RWPE2 (cell line): ENCODE results near the gene ZBTB1.
A peak's percentile ranks its signal among the peaks of the same experiment; 100 is the strongest.

Source experiments
- ATAC-seq: fragments of 200-7000 bp; cut with Tn5 transposase; 3 replicates; pipeline ENCODE4 v1.9.1; 2021; ENCODE audit warnings: low read depth
- DNase-seq: peaks from one replicate; pipeline ENCODE4 v3.0.0-alpha.2; 2020; ENCODE audit warnings: low spot score
- H3K27ac ChIP-seq: fragments of 450-650 bp; 2 replicates; pipeline ENCODE4 v1.5.1; 2017; ENCODE audit warnings: mild to moderate bottlenecking; ENCODE audit not compliant: poor library complexity, severe bottlenecking
- H3K27me3 ChIP-seq: fragments of 250-450 bp; sonication (Bioruptor Pico); 2 replicates; pipeline ENCODE4 v1.5.1; 2021; ENCODE audit warnings: mild to moderate bottlenecking, moderate library complexity; ENCODE audit not compliant: insufficient read depth, poor library complexity, severe bottlenecking
- H3K36me3 ChIP-seq: fragments of 250-450 bp; sonication (Bioruptor Pico); 2 replicates; pipeline ENCODE4 v1.5.1; 2020; ENCODE audit warnings: low read depth, mild to moderate bottlenecking, moderate library complexity
- H3K4me1 ChIP-seq: fragments of 250-450 bp; sonication (Bioruptor Pico); 2 replicates; pipeline ENCODE4 v1.5.1; 2021; ENCODE audit warnings: mild to moderate bottlenecking, moderate library complexity; ENCODE audit not compliant: insufficient read depth, poor library complexity, severe bottlenecking
- H3K4me3 ChIP-seq: fragments of 250-450 bp; sonication (Bioruptor Pico); 2 replicates; pipeline ENCODE4 v1.5.1; 2021; ENCODE audit warnings: mild to moderate bottlenecking, moderate library complexity; ENCODE audit not compliant: severe bottlenecking
- H3K9me3 ChIP-seq: fragments of 250-450 bp; sonication (Bioruptor Pico); 2 replicates; pipeline ENCODE4 v1.5.1; 2021; ENCODE audit warnings: mild to moderate bottlenecking, moderate library complexity; ENCODE audit not compliant: severe bottlenecking
- TF ChIP-seq, protein P1 (sequence below): fragments of 450-650 bp; IDR thresholded peaks from one replicate; pipeline ENCODE4 v1.5.1; 2017; ENCODE audit warnings: mild to moderate bottlenecking, moderate library complexity; ENCODE audit not compliant: poor library complexity, severe bottlenecking

Gene ZBTB1

DNA sequence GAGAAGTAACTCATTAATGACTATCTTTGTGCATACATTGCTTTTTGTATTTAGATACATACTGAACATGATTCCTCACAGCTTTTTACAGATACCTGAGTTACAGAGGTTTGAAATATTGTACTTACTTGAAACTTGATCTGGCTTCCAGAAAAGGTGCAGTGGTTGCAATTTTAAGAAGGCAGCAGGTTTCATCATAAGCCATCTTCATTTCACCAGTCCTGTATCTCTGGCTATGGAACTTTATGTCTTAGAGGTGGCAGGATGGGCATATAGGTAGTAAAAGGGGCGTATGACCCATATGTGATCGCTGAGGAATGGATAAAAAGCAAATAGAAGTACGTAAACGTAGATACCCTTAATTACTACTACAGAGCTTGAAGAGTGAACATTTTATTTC is 13.7 kb downstream of the ZBTB1 start:
- H3K9me3 ChIP-seq, result no peaks in the 10 kb centered on the region
- DNase-seq (no peak), ATAC-seq (no peak)
- TF ChIP-seq, protein P1, sequence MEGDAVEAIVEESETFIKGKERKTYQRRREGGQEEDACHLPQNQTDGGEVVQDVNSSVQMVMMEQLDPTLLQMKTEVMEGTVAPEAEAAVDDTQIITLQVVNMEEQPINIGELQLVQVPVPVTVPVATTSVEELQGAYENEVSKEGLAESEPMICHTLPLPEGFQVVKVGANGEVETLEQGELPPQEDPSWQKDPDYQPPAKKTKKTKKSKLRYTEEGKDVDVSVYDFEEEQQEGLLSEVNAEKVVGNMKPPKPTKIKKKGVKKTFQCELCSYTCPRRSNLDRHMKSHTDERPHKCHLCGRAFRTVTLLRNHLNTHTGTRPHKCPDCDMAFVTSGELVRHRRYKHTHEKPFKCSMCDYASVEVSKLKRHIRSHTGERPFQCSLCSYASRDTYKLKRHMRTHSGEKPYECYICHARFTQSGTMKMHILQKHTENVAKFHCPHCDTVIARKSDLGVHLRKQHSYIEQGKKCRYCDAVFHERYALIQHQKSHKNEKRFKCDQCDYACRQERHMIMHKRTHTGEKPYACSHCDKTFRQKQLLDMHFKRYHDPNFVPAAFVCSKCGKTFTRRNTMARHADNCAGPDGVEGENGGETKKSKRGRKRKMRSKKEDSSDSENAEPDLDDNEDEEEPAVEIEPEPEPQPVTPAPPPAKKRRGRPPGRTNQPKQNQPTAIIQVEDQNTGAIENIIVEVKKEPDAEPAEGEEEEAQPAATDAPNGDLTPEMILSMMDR, result no peak
- peaks cover 14% of the 10 kb centered on the region for H3K4me1 ChIP-seq
- H3K36me3 ChIP-seq, result peaks cover 25% of the 10 kb centered on the region
- H3K27me3 ChIP-seq, result no peaks in the 10 kb centered on the region
- H3K4me3 ChIP-seq, result no peak overlapping the region
- no peak overlapping the region for H3K27ac ChIP-seq

DNA sequence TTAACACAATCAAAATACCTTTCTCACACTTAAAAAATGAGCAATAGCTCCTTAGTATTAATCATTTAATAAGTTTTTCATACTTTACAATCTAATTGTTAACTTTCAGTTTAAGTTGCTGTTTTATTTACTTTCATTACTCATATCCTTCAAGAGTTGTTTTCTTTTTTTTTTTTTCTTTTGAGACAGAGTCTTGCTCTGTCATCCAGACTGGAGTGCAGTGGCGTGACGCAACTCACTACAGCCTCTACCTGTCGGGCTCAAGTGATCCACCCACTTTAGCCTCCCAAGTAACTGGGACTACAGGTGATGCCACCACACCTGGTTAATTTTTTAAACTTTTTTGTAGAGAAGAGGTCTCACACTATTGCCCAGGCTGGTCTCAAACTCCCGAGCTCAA is 16.1 kb downstream of the ZBTB1 start:
- ATAC-seq, result 0 out of 3 replicates have a peak, but pooled peaks have one; percentile 40
- Histone ChIP-seq H3K27ac (no peak overlapping the region), H3K9me3 (no peaks in the 10 kb centered on the region), H3K4me3 (no peak overlapping the region), H3K27me3 (no peaks in the 10 kb centered on the region), H3K36me3 (peaks cover 42% of the 10 kb centered on the region), H3K4me1 (peaks cover 14% of the 10 kb centered on the region)
- DNase-seq, result no peak
- TF ChIP-seq, protein P1, result no peak

DNA sequence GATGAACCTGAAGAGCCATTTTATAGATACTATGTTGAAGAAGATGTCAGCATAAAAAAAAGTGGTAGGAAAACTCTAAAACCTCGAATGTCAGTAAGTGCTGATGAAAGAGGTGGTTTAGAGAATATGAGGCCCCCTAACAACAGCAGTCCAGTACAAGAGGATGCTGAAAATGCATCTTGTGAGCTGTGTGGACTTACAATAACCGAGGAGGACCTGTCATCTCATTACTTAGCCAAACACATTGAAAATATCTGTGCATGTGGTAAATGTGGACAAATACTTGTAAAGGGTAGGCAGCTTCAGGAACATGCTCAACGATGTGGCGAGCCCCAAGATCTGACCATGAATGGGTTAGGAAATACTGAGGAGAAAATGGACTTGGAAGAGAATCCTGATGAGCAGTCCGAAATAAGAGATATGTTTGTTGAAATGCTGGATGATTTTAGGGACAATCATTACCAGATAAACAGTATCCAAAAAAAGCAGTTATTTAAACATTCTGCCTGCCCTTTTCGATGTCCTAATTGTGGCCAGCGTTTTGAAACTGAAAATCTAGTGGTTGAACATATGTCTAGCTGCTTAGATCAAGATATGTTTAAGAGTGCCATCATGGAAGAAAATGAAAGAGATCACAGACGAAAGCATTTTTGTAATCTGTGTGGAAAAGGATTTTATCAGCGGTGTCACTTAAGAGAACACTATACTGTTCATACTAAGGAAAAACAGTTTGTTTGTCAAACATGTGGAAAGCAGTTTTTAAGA is 18.2 kb downstream of the ZBTB1 start:
- DNase-seq, result no peak
- Histone ChIP-seq H3K4me1 (peaks cover 4% of the 10 kb centered on the region), H3K9me3 (no peaks in the 10 kb centered on the region), H3K27ac (no peak overlapping the region), H3K36me3 (peaks cover 42% of the 10 kb centered on the region), H3K27me3 (no peaks in the 10 kb centered on the region), H3K4me3 (no peak overlapping the region)
- TF ChIP-seq, protein P1, result no peak
- no peak for ATAC-seq

DNA sequence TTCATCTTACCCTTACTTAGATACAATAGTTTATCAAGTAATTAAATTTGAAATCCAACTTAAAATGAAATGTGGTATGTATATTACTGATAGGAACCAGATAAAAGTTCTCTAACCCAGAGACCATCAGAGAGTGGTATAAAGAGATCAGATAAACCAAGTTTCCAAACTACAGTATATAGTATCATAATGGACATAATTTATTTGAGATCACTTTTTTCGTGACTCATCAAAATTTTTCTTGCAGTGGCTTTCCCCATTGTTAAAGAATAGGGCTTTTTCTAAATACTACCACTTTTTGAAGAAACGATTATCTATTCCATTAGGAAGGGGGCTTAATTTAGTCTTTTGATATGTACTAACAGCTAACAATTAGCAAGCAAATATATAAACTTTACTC is 20.8 kb downstream of the ZBTB1 start:
- H3K9me3 ChIP-seq, result no peaks in the 10 kb centered on the region
- DNase-seq (no peak), ATAC-seq (no peak)
- peaks cover 3% of the 10 kb centered on the region for H3K4me1 ChIP-seq
- TF ChIP-seq, protein P1, result no peak
- H3K27ac ChIP-seq, result no peak overlapping the region
- no peak overlapping the region for H3K4me3 ChIP-seq
- H3K36me3 ChIP-seq, result peaks cover 42% of the 10 kb centered on the region
- H3K27me3 ChIP-seq, result no peaks in the 10 kb centered on the region

DNA sequence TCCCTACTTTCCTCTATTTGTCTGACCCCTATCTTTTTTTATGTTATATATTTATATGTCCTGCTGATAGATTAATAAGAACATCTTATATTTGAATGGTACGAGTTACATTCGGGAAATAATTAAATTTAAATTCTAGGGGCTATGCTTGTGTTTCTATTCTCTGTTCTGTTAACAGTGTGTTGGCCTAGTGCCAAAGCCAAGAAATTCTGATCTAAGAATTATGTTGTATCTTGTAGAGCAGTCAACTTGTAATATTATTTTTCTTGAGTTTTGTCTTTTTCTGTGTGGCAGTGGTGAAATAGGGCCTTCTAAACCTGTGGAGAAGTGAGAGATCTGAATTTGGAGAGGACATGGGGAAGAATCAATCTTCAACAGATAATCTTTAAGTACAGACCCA is 27.0 kb downstream of the ZBTB1 start:
- Histone ChIP-seq H3K27ac (no peak overlapping the region), H3K4me3 (no peak overlapping the region), H3K9me3 (no peaks in the 10 kb centered on the region), H3K27me3 (no peaks in the 10 kb centered on the region), H3K36me3 (no peaks in the 10 kb centered on the region), H3K4me1 (peaks cover 4% of the 10 kb centered on the region)
- no peak for ATAC-seq
- DNase-seq, result no peak
- TF ChIP-seq, protein P1, result no peak
